KMS-11 (cell line): ENCODE measurements around the gene ADAM19.

Experiments used
- H2AFZ ChIP-seq: fragments of 200-600 bp; sonication (generic); 2 replicates; pipeline ENCODE4 v1.6.1; 2016; ENCODE audit warnings: antibody characterized with exemption, mixed run types, low read depth
- H3K27ac ChIP-seq: fragments of 200-600 bp; sonication (generic); 2 replicates; pipeline ENCODE4 v1.6.1; 2016; ENCODE audit warnings: mild to moderate bottlenecking, mixed run types
- H3K27me3 ChIP-seq: fragments of 200-600 bp; sonication (generic); 2 replicates; pipeline ENCODE4 v1.6.1; 2017; ENCODE audit warnings: mild to moderate bottlenecking, low read depth, mixed run types, moderate library complexity; ENCODE audit not compliant: insufficient read depth
- H3K36me3 ChIP-seq: fragments of 200-600 bp; sonication (generic); 2 replicates; pipeline ENCODE4 v1.6.1; 2017; ENCODE audit warnings: mild to moderate bottlenecking, mixed run types; ENCODE audit not compliant: insufficient read depth
- H3K4me1 ChIP-seq: fragments of 200-600 bp; sonication (generic); 2 replicates; pipeline ENCODE4 v1.6.1; 2016; ENCODE audit warnings: mild to moderate bottlenecking, low read depth, mixed run types; ENCODE audit not compliant: poor library complexity, severe bottlenecking
- H3K4me2 ChIP-seq: fragments of 200-600 bp; sonication (generic); 2 replicates; pipeline ENCODE4 v1.7.0; 2016; ENCODE audit warnings: mild to moderate bottlenecking, mixed run types
- H3K4me3 ChIP-seq: fragments of 200-600 bp; sonication (generic); IDR thresholded peaks from 2 replicates; pipeline ENCODE4 v1.6.1; 2017; ENCODE audit warnings: low read depth, low read length, mixed read lengths; ENCODE audit not compliant: insufficient read depth
- H3K79me2 ChIP-seq: fragments of 200-600 bp; sonication (generic); 2 replicates; pipeline ENCODE4 v1.6.1; 2016; ENCODE audit warnings: low read depth, mixed run types; ENCODE audit not compliant: insufficient read depth
- H3K9ac ChIP-seq: fragments of 200-600 bp; sonication (generic); 2 replicates; pipeline ENCODE4 v1.6.1; 2016; ENCODE audit warnings: mild to moderate bottlenecking, mixed run types
- H4K20me1 ChIP-seq: fragments of 200-600 bp; sonication (generic); 2 replicates; pipeline ENCODE4 v1.6.1; 2016; ENCODE audit warnings: mild to moderate bottlenecking, mixed run types; ENCODE audit not compliant: insufficient read depth
- TF ChIP-seq, protein P1 (sequence below): fragments of 200-600 bp; sonication (generic); conservative IDR thresholded peaks from 2 replicates; pipeline ENCODE4 v1.6.1; 2017; ENCODE audit warnings: low read depth, mild to moderate bottlenecking, antibody characterized with exemption, low read length, moderate library complexity, mixed read lengths

ADAM19 gene

DNA sequence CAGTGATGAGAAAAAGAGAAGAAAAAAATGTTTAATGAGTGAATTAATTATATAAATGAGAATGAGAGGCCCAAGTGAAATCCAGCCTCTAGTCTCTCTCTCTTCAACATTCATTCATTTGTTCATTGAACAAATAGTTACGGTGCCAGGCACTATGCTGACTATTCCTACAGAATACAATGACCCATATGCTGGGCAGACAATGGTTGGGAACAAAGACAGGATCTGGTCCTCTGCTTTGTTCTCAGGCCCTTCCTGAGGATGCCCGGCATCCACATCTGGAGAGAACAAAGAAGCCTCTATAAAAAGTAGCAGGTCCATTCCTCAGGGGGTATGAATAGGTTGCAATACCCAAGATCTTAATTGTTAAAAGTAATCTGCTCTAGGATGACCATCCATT lies 6.9 kb downstream of the ADAM19 start:
- no peaks in the 10 kb centered on the region for H4K20me1 ChIP-seq
- no peak overlapping the region for H3K4me2 ChIP-seq
- H3K27me3 ChIP-seq: no peaks in the 10 kb centered on the region
- no peaks in the 10 kb centered on the region for H3K79me2 ChIP-seq
- no peak overlapping the region for H3K27ac ChIP-seq
- H3K4me1 ChIP-seq: no peaks in the 10 kb centered on the region
- H3K36me3 ChIP-seq: no peaks in the 10 kb centered on the region
- TF ChIP-seq, protein P1, sequence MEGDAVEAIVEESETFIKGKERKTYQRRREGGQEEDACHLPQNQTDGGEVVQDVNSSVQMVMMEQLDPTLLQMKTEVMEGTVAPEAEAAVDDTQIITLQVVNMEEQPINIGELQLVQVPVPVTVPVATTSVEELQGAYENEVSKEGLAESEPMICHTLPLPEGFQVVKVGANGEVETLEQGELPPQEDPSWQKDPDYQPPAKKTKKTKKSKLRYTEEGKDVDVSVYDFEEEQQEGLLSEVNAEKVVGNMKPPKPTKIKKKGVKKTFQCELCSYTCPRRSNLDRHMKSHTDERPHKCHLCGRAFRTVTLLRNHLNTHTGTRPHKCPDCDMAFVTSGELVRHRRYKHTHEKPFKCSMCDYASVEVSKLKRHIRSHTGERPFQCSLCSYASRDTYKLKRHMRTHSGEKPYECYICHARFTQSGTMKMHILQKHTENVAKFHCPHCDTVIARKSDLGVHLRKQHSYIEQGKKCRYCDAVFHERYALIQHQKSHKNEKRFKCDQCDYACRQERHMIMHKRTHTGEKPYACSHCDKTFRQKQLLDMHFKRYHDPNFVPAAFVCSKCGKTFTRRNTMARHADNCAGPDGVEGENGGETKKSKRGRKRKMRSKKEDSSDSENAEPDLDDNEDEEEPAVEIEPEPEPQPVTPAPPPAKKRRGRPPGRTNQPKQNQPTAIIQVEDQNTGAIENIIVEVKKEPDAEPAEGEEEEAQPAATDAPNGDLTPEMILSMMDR: no peak
- no peak overlapping the region for H3K9ac ChIP-seq
- H3K4me3 ChIP-seq: no peak overlapping the region
- no peak overlapping the region for H2AFZ ChIP-seq

DNA sequence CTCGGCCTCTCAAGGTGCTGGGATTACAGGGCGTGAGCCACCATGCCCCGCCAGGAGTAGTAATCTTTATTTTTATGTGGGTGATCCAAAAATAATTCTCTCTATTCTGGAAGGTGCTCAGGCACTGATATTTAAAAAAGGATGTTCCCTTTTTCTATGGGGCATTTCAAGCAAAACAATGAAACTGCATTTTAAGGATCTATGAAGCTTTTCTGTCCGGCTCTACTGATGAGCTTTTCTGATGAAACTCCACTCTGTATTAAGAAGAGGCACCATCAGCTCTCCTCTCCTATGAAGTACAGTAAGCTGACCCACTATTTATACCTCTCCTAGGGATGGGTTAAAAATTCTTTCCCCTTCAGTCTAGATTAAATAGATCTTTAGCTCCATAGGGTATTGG lies 7.4 kb downstream of the ADAM19 start:
- H2AFZ ChIP-seq: no peak overlapping the region
- no peaks in the 10 kb centered on the region for H3K79me2 ChIP-seq
- H3K9ac ChIP-seq: no peak overlapping the region
- no peak overlapping the region for H3K4me2 ChIP-seq
- no peaks in the 10 kb centered on the region for H4K20me1 ChIP-seq
- TF ChIP-seq, protein P1: no peak
- H3K4me3 ChIP-seq: no peak overlapping the region
- no peak overlapping the region for H3K27ac ChIP-seq
- no peaks in the 10 kb centered on the region for H3K36me3 ChIP-seq
- no peaks in the 10 kb centered on the region for H3K27me3 ChIP-seq
- no peaks in the 10 kb centered on the region for H3K4me1 ChIP-seq

DNA sequence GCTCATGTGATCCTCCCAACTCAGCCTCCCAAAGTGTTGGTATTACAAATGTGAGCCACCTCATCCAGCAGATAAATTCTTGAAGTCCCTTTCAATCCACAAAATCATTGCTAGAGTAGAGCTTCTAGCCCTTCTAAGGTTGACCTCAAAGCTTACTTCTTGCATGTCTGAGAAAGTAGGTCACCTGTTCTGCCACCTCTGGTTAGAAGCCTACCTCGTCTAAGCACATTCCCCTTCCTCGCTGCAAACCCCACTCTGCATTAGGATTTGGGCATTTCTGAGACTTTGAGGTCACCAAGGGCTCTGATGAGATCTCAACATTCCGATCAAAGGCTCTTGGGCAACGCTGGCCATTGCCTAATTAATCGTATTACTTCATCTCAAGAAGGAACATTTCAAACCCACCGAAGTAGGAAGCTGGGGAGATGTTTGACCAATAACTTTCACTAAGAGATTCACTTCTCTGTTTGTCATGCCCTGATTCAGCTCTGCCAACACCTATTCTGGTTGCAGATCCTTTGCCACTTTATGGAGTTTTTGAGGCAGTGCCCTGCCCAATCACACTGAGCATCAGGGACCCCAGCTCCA lies 8.6 kb downstream of the ADAM19 start:
- H3K4me2 ChIP-seq: no peak overlapping the region

DNA sequence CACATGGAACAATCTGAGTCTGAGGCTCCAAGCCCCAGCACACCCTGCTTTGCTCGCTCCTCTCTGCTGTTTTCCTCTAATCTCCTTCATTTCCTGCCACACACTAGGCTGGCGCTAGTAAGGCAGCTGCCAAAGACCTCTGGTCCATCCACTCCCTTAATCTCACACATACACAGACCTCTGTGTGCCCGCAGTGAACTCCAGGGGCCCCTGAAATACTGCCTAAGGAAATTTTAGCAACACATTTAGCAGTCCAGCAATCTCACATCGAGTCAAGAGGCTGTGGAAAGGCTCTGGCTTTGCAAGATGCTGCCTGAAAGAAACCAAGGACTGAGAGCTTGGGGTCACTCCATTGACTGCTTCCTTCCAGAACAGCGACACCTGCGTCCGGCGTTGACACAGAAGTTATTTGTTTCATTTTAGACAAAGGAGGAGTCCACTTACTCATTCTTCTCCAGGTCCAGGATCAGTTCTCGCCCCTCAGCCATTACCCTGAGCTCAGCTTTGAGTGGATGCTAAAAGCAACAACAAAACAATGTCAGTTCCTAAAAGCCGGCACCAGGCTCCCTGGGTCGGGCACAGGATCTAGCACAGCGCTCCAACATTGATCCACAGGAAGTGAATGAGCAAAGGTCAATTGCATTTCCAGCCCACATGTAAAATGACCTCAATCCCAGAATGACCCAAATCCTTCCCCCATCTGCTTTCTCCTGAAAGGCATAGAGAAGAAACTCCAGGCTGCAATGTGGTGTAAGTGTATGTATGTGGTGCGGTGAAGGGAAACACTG lies 11.5 kb downstream of the ADAM19 start:
- Histone ChIP-seq H3K27me3 (no peaks in the 10 kb centered on the region), H3K4me1 (no peaks in the 10 kb centered on the region), H3K36me3 (no peaks in the 10 kb centered on the region), H3K9ac (no peak overlapping the region), H3K4me2 (no peak overlapping the region), H4K20me1 (no peaks in the 10 kb centered on the region), H3K27ac (no peak overlapping the region), H2AFZ (no peak overlapping the region), H3K4me3 (no peak overlapping the region), H3K79me2 (no peaks in the 10 kb centered on the region)
- TF ChIP-seq, protein P1: no peak

More for the DNA sequence above, 8.6 kb downstream of the ADAM19 start:
- H4K20me1 ChIP-seq: no peaks in the 10 kb centered on the region
- no peak overlapping the region for H3K27ac ChIP-seq
- H2AFZ ChIP-seq: no peak overlapping the region
- H3K79me2 ChIP-seq: no peaks in the 10 kb centered on the region
- no peaks in the 10 kb centered on the region for H3K36me3 ChIP-seq
- H3K4me1 ChIP-seq: no peaks in the 10 kb centered on the region
- no peaks in the 10 kb centered on the region for H3K27me3 ChIP-seq
- TF ChIP-seq, protein P1: no peak
- H3K9ac ChIP-seq: no peak overlapping the region
- no peak overlapping the region for H3K4me3 ChIP-seq
